ENCODE data around the gene ACBD5.
A peak's percentile ranks its signal among the peaks of the same experiment; 100 is the strongest.
"Not testable (repeated sequence)": the region's sequence is repeated elsewhere in the genome, so short reads cannot be mapped to it uniquely, and the experiment has no call there.

ACBD5 gene
- 29.8 to 49.0 reads per million in 2 experiments for total RNA-seq

GRCh38 chr10:27240212-27241009 lies at the start of gene ACBD5:
Gene ACBD5 (minus strand): TSS chr10:27240797. CDS start chr10:27240688, 109 bp downstream.
- peak; percentile 58 for DNase-seq (ENCODE audit: low read depth)

- no peak for DNase-seq (ENCODE audit: low read depth)
These were observed 44.5 kb upstream of the ACBD5 start for GRCh38 chr10:27285093-27285492.

GRCh38 chr10:27276581-27276980 lies 36.0 kb upstream of the ACBD5 start:
- no peak for DNase-seq (ENCODE audit: low read depth)

- DNase-seq (ENCODE audit: low read depth) = not testable (repeated sequence)
These were observed 25.4 kb upstream of the ACBD5 start for GRCh38 chr10:27266025-27266424.

GRCh38 chr10:27262788-27263187 lies 22.2 kb upstream of the ACBD5 start:
- not testable (repeated sequence) for DNase-seq (ENCODE audit: low read depth)

GRCh38 chr10:27258838-27259812 lies 18.5 kb upstream of the ACBD5 start:
- no peak for DNase-seq (ENCODE audit: low read depth)

GRCh38 chr10:27258492-27258837 lies 17.9 kb upstream of the ACBD5 start:
- DNase-seq (ENCODE audit: low read depth) = no peak

GRCh38 chr10:27256299-27257189 lies 15.9 kb upstream of the ACBD5 start:
- DNase-seq (ENCODE audit: low read depth) = no peak

GRCh38 chr10:27253576-27253975 lies 13.0 kb upstream of the ACBD5 start:
- DNase-seq (ENCODE audit: low read depth) = no peak

- DNase-seq (ENCODE audit: low read depth) = peak; percentile 55
These were observed 11.8 kb upstream of the ACBD5 start for GRCh38 chr10:27252267-27253000.

GRCh38 chr10:27251554-27251953 lies 11.0 kb upstream of the ACBD5 start:
- DNase-seq (ENCODE audit: low read depth) = no peak

- DNase-seq (ENCODE audit: low read depth) = no peak
These were observed 7.6 kb upstream of the ACBD5 start for GRCh38 chr10:27248215-27248614.

GRCh38 chr10:27247441-27247840 lies 6.8 kb upstream of the ACBD5 start:
- DNase-seq (ENCODE audit: low read depth) = no peak

GRCh38 chr10:27247006-27247405 lies 6.4 kb upstream of the ACBD5 start:
- no peak for DNase-seq (ENCODE audit: low read depth)

- no peak for DNase-seq (ENCODE audit: low read depth)
These were observed 5.2 kb upstream of the ACBD5 start for GRCh38 chr10:27245836-27246235.

GRCh38 chr10:27244976-27245375 lies 4.4 kb upstream of the ACBD5 start:
- DNase-seq (ENCODE audit: low read depth) = no peak

- peak; percentile 54 for DNase-seq (ENCODE audit: low read depth)
These were observed 2.5 kb upstream of the ACBD5 start for GRCh38 chr10:27242951-27243551.

GRCh38 chr10:27242473-27242950 lies 1.9 kb upstream of the ACBD5 start:
- no peak for DNase-seq (ENCODE audit: low read depth)

GRCh38 chr10:27241652-27242472 lies 1.3 kb upstream of the ACBD5 start:
- peak; percentile 75 for DNase-seq (ENCODE audit: low read depth)
